AG04449 (cell line): ENCODE data around the gene PSAP.

ENCODE experiments used
- CTCF ChIA-PET: fragments of 350-600 bp; formaldehyde crosslinking; extraction: SDS; loops from one replicate; lab custom pipeline; 2021; ENCODE audit warnings: antibody characterized with exemption; lab: Yijun Ruan, JAX
- POLR2A ChIA-PET: fragments of 400-600, 350-600 bp; formaldehyde crosslinking; extraction: SDS; loops from one replicate; lab custom pipeline; 2020; ENCODE audit warnings: antibody characterized with exemption, inconsistent platforms; lab: Yijun Ruan, JAX
- DNase-seq: peaks from one replicate; pipeline ENCODE4 v3.0.0-alpha.2; 2010; ENCODE audit warnings: low read depth, low spot score
- H3K4me3 ChIP-seq: 2 replicates; pipeline ENCODE4 v1.5.1; 2011; ENCODE audit warnings: low read depth, mild to moderate bottlenecking, control low read depth, low read length
- TF ChIP-seq, protein P1 (sequence below): IDR thresholded peaks from one replicate; pipeline ENCODE4 v1.5.1; 2011; ENCODE audit warnings: mild to moderate bottlenecking, moderate library complexity, low read length, control low read depth, inconsistent platforms; ENCODE audit not compliant: insufficient read depth; ENCODE audit errors: missing control alignments

PSAP gene

DNA sequence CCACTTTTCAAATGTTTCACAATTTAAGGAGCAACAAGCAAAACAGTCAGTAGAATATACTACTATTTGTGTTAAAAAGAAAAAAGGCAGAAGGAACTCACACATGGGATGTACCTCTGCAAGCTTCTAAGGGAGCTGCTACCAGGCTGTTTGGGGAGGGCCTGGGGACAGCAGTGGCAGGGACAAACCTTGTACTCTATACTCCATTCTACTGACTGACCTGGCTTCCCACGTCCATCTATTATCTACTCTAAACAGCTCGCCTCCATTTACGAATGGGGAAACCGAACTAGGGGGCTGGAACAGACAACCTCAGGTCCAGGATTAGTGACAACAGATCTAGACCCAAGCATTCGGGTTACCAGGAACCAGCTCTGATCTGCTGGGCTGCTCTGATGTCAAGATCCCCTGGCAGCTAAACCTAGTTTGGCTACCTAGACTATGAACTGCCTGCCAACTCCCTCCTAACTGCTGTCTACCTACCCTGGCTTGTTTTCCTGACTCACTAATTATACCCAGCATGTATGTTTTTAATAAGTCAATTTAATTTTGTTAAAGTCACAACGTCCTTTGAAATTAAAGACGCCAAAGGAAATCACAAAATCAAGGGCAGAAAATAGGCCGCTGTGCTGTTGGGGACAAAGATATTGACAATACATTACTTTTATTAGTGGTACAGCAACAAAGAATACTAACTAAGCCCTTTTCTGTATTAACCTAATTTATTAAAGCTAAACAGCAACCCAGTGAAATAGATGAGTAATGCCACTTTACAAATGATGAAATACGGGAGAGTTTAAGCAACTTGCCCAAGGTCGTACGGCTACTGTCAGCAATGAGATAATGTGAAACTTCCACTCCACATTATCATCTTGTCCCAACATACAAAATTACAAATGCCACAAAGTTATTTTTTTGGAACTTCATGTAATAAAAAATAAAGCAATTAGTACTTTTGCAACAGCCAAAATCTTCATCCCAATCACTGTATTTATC, 5.3 kb downstream of the PSAP start:
- TF ChIP-seq, protein P1, sequence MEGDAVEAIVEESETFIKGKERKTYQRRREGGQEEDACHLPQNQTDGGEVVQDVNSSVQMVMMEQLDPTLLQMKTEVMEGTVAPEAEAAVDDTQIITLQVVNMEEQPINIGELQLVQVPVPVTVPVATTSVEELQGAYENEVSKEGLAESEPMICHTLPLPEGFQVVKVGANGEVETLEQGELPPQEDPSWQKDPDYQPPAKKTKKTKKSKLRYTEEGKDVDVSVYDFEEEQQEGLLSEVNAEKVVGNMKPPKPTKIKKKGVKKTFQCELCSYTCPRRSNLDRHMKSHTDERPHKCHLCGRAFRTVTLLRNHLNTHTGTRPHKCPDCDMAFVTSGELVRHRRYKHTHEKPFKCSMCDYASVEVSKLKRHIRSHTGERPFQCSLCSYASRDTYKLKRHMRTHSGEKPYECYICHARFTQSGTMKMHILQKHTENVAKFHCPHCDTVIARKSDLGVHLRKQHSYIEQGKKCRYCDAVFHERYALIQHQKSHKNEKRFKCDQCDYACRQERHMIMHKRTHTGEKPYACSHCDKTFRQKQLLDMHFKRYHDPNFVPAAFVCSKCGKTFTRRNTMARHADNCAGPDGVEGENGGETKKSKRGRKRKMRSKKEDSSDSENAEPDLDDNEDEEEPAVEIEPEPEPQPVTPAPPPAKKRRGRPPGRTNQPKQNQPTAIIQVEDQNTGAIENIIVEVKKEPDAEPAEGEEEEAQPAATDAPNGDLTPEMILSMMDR, result no peak
- CTCF ChIA-PET, result interaction anchor here (4.6 kb wide), 1 partner anchor 50 kb away, joined by 20 read pairs; no protein-coding TSS in a partner anchor
- POLR2A ChIA-PET, result interaction anchor here (1.0 kb wide), 1 partner anchor 26 kb away, joined by 4 read pairs; no protein-coding TSS in a partner anchor
- DNase-seq, result no peak
- H3K4me3 ChIP-seq, result no peak overlapping the region

GRCh38 chr10:71844695-71845094, 6.4 kb downstream of the PSAP start:
- no peak overlapping the region for H3K4me3 ChIP-seq
- no peak for DNase-seq
- ChIA-PET CTCF (interaction anchor here (0.9 to 4.6 kb wide), 2 partner anchors 10 to 51 kb away, joined by 3 to 20 read pairs; no protein-coding TSS in a partner anchor), POLR2A (no interaction called here)
- TF ChIP-seq, protein P1, result no peak

GRCh38 chr10:71844084-71844483, 7.0 kb downstream of the PSAP start:
- TF ChIP-seq, protein P1, result no peak
- no peak overlapping the region for H3K4me3 ChIP-seq
- CTCF ChIA-PET, result interaction anchor here (0.9 to 4.6 kb wide), 2 partner anchors 9 to 52 kb away, joined by 3 to 20 read pairs; no protein-coding TSS in a partner anchor
- no peak for DNase-seq
- POLR2A ChIA-PET, result no interaction called here

DNA sequence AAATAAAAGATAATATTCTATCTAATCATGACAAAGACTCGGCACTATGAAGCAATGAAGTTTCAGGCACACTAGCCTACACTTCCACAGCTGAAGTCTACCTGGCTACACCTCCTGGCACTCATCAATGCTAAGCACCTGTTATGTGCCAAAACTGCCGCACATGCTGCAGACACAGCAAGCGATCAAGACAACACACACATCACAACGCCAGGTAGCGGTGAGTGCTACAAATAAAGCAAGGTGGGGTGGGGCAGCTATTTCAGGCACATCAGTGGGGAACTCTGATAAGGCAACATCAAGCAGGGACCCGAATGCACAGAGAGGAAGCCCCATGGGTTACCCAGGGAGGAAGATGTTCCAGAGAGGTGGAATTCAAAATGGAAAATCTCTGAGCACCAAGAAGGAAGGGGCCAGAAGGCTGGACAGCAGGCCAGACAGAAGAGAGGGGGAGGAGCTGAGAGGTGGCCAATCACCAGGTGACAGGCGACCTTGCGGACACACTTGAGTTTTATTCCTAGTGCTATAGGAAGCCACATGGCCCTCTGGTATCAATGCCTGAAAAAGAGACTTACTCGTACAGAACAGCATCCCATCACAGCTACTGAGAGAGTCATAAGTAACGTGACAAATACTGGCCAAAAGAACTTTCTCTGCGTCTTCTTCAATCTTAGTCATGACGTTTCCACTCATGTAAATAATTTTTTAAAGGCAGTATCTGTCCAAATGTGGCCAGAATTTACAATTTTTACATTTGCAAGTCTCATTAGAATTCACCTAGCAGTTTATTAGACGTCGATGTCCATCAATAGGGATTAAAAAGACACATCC, 8.0 kb downstream of the PSAP start:
- ChIA-PET POLR2A (interaction anchor here (1.1 kb wide), 1 partner anchor 8 kb away, joined by 3 read pairs; the partner anchor contains the start of gene PSAP), CTCF (interaction anchor here (0.7 to 4.6 kb wide), 5 partner anchors 8 to 573 kb away, joined by 3 to 20 read pairs (median 3); partner anchors contain the start of gene PSAP)
- TF ChIP-seq, protein P1, result no peak
- DNase-seq, result no peak
- no peak overlapping the region for H3K4me3 ChIP-seq

DNA sequence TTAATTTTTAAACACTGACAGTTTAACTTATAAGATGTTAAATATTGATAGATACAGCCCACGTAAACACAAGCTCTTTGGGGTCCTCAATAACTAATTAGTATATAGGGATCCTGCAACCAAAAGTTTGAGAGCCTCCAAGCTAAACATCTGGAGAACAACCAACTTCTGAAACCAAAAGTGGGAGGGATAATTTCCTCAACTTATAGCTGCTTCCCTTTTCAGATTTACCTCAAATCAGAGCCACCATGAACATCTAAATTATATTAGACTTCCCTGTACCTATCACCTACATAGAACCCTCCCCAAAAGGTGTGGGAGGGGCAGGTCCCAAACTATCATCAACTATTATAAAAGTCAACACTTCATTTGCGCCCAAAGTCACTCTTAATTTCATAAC, 8.6 kb downstream of the PSAP start:
- no peak for DNase-seq
- POLR2A ChIA-PET, result interaction anchor here (1.1 kb wide), 1 partner anchor 9 kb away, joined by 3 read pairs; the partner anchor contains the start of gene PSAP
- CTCF ChIA-PET, result interaction anchor here (0.7 to 4.6 kb wide), 5 partner anchors 8 to 572 kb away, joined by 3 to 20 read pairs (median 3); partner anchors contain the start of gene PSAP
- H3K4me3 ChIP-seq, result no peak overlapping the region
- TF ChIP-seq, protein P1, result no peak
